ENCODE data around the gene ENHO.

DNA sequence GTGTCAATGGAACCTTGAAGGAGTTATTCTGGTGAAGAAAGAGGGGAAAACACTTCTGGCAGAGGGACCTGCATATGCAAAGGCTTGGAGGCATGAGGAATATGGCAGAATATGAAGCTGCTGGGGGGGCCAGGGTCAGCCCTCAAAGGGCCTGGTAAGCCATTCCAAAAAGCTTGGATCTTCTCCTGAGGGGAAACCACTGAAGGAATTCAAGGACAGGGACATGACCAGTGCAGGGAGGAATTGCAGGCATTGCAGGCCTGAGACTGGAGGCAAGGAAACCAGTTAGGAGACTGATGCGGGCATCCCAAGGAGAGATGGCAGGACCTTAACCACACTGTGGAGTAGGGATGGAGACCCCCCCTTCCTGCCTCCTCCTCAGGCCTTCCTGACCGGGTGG is 21.4 kb downstream of the ENHO start:
- TF ChIP-seq, protein P1, sequence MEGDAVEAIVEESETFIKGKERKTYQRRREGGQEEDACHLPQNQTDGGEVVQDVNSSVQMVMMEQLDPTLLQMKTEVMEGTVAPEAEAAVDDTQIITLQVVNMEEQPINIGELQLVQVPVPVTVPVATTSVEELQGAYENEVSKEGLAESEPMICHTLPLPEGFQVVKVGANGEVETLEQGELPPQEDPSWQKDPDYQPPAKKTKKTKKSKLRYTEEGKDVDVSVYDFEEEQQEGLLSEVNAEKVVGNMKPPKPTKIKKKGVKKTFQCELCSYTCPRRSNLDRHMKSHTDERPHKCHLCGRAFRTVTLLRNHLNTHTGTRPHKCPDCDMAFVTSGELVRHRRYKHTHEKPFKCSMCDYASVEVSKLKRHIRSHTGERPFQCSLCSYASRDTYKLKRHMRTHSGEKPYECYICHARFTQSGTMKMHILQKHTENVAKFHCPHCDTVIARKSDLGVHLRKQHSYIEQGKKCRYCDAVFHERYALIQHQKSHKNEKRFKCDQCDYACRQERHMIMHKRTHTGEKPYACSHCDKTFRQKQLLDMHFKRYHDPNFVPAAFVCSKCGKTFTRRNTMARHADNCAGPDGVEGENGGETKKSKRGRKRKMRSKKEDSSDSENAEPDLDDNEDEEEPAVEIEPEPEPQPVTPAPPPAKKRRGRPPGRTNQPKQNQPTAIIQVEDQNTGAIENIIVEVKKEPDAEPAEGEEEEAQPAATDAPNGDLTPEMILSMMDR (IDR thresholded peaks at IDR 0.05; ENCODE audit: insufficient read depth, low read length, poor library complexity, severe bottlenecking), result no peak
- TF ChIP-seq EZH2phosphoT487 (conservative IDR thresholded peaks at IDR 0.05; ENCODE audit: low read length), result no peak

Data from SU-DHL-6 (cell line).